Ascending aorta (tissue), 2 donors: ENCODE data around the gene GRXCR1. TPM values are rescaled to one million over a fixed set of nuclear protein-coding genes. Genes with fewer than 3 reads are reported as not detected.

Source experiments
- DNase-seq, 2 donors: peaks; one replicate each; pipeline ENCODE4 v3.0.0-alpha.2; 2019; ENCODE audit warnings: low spot score in 2 of 2
- H3K27ac ChIP-seq, 2 donors: fragments of 200-600 bp; sonication (generic); one replicate each; pipeline ENCODE4 v1.5.1; 2016 to 2017; ENCODE audit warnings: mild to moderate bottlenecking in 1 of 2
- H3K27me3 ChIP-seq: fragments of 200-600 bp; sonication (generic); one replicate; pipeline ENCODE4 v1.5.1; 2017
- H3K36me3 ChIP-seq, 2 donors: fragments of 200-600 bp; sonication (generic); one replicate each; pipeline ENCODE4 v1.5.1; 2016
- H3K4me1 ChIP-seq, 2 donors: fragments of 200-600 bp; sonication (generic); one replicate each; pipeline ENCODE4 v1.5.1; 2016 to 2017; ENCODE audit warnings: mild to moderate bottlenecking in 1 of 2
- H3K4me3 ChIP-seq, 2 donors: fragments of 200-600 bp; sonication (generic); one replicate each; pipeline ENCODE4 v1.5.1; 2016 to 2017; ENCODE audit warnings: mild to moderate bottlenecking in 1 of 2
- H3K9me3 ChIP-seq, 2 donors: fragments of 200-600 bp; sonication (generic); one replicate each; pipeline ENCODE4 v1.5.1; 2016
- CTCF ChIP-seq, 3 experiments: fragments of 200-600 bp in 2 of 3; fragments of 450-650 bp in 1 of 3; sonication (generic) in 2 of 3; IDR thresholded peaks; one replicate each; pipeline ENCODE4 v1.5.1; 2016 to 2019; ENCODE audit warnings: antibody characterized with exemption in 3 of 3, mild to moderate bottlenecking in 1 of 3, moderate library complexity in 1 of 3
- intact Hi-C: fragments of 100-400 bp; cut with DNase I; formaldehyde crosslinking; loops from one replicate; pipeline ENCODE4 v1.15.1; 2023
- total RNA-seq: library from RNA; depleted of rRNA; stranded (reverse); fragments of >200 nt; gene quantifications from one replicate; pipeline ENCODE4 v1.1.0, GENCODE V29; 2016

Gene GRXCR1
- total RNA-seq, 1 donor from 2014 or later: not detected

- Histone ChIP-seq H3K36me3 (no peaks in the 10 kb centered on the region), H3K4me3 (no peak overlapping the region), H3K27ac (no peak overlapping the region), H3K4me1 (no peaks in the 10 kb centered on the region), H3K27me3 (no peaks in the 10 kb centered on the region), H3K9me3 (no peaks in the 10 kb centered on the region)
- DNase-seq: no peak
- intact Hi-C loops: loop anchor here (2.0 kb wide), 1 partner anchor 137 kb away; no protein-coding TSS in a partner anchor
- TF ChIP-seq CTCF (IDR thresholded peaks at IDR 0.05): peak in 2 of 3 experiments; percentile 65 to 76
Measured at GRCh38 chr4:42995343-42995944, 102.9 kb downstream of the GRXCR1 start.

GRCh38 chr4:43008793-43009192 is 116.3 kb downstream of the GRXCR1 start:
- H3K27ac ChIP-seq: no peak overlapping the region
- H3K4me1 ChIP-seq: no peaks in the 10 kb centered on the region
- no peaks in the 10 kb centered on the region for H3K36me3 ChIP-seq
- no peaks in the 10 kb centered on the region for H3K27me3 ChIP-seq
- intact Hi-C loops: no loop called here
- H3K4me3 ChIP-seq: no peak overlapping the region
- no peak for DNase-seq
- no peak for TF ChIP-seq CTCF (IDR thresholded peaks at IDR 0.05)
- peaks cover 0 to 5% of the 10 kb centered on the region in 2 donors for H3K9me3 ChIP-seq

- no peaks in the 10 kb centered on the region for H3K4me1 ChIP-seq
- intact Hi-C loops: no loop called here
- H3K4me3 ChIP-seq: no peak overlapping the region
- no peak for DNase-seq
- no peaks in the 10 kb centered on the region for H3K36me3 ChIP-seq
- no peak overlapping the region for H3K27ac ChIP-seq
- H3K9me3 ChIP-seq: no peaks in the 10 kb centered on the region
- no peaks in the 10 kb centered on the region for H3K27me3 ChIP-seq
- TF ChIP-seq CTCF (IDR thresholded peaks at IDR 0.05): no peak
Measured at GRCh38 chr4:43014256-43014655, 121.7 kb downstream of the GRXCR1 start.

GRCh38 chr4:43041632-43042031 is 149.1 kb downstream of the GRXCR1 start:
- no peak for DNase-seq
- Histone ChIP-seq H3K4me1 (no peaks in the 10 kb centered on the region), H3K9me3 (no peaks in the 10 kb centered on the region), H3K4me3 (no peak overlapping the region), H3K27ac (no peak overlapping the region), H3K36me3 (no peaks in the 10 kb centered on the region), H3K27me3 (no peaks in the 10 kb centered on the region)
- no peak for TF ChIP-seq CTCF (IDR thresholded peaks at IDR 0.05)
- intact Hi-C loops: no loop called here

GRCh38 chr4:43047058-43047457 is 154.5 kb downstream of the GRXCR1 start:
- intact Hi-C loops: no loop called here
- no peak for DNase-seq
- Histone ChIP-seq H3K27me3 (no peaks in the 10 kb centered on the region), H3K9me3 (no peaks in the 10 kb centered on the region), H3K4me3 (no peak overlapping the region), H3K4me1 (peaks cover 0 to 4% of the 10 kb centered on the region in 2 donors), H3K36me3 (no peaks in the 10 kb centered on the region), H3K27ac (no peak overlapping the region)
- no peak for TF ChIP-seq CTCF (IDR thresholded peaks at IDR 0.05)

- Histone ChIP-seq H3K27ac (no peak overlapping the region), H3K9me3 (no peaks in the 10 kb centered on the region), H3K4me3 (no peak overlapping the region), H3K4me1 (peaks cover 0 to 4% of the 10 kb centered on the region in 2 donors), H3K36me3 (no peaks in the 10 kb centered on the region), H3K27me3 (no peaks in the 10 kb centered on the region)
- intact Hi-C loops: no loop called here
- DNase-seq: no peak
- TF ChIP-seq CTCF (IDR thresholded peaks at IDR 0.05): no peak
Measured at GRCh38 chr4:43048570-43048969, 156.1 kb downstream of the GRXCR1 start.
